GM12875 (cell line): Measurements from ENCODE around the gene BLOC1S3.

Source experiments
- H3K4me3 ChIP-seq: one replicate; pipeline ENCODE4 v1.5.1; 2011; ENCODE audit warnings: low read depth, low read length, control low read depth
- CTCF ChIP-seq: IDR thresholded peaks from 2 replicates; pipeline ENCODE4 v1.5.1; 2011; ENCODE audit warnings: low read depth, mild to moderate bottlenecking, control low read depth, inconsistent platforms, low read length, moderate library complexity, borderline replicate concordance; ENCODE audit not compliant: insufficient read depth

Gene BLOC1S3

DNA sequence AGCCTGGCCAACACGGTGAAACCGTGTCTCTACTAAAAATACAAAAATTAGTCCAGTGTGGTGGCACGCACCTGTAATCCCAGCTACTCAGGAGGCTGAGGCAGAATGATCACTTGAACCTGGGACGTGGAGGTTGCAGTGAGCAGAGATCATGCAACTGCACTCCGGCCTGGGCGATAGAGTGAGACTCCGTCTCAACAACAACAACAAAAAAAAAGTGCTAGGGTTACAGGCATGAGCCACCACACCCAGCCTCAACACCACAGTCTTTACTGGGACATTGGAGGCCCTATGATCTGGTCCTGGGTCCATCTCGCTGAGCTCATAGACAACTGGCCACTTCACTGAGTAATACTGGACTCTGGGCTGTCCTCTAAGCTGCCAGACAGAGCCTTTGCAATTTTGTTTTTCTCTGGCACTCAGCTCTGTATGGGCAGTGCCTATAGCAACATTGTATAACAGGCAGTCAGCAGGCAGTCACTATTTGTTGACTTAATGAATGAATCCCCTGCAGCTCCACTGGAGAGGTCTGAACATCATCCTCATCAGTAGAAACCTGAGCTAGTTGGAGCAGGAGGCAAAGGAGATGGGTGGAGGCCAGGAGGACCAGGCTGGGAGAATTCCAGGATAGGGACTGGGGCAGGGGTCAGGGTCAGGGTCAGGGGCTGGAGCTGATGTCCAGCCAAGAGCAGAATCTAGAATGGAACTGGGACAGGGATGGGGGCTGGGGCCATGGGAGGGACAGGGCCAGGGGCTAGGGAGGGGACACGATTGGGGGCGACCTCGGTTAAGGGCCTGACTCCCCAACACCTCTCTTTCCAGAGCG is 8.1 kb downstream of the BLOC1S3 start:
- TF ChIP-seq CTCF = no peak
- no peak overlapping the region for H3K4me3 ChIP-seq

- TF ChIP-seq CTCF = peak; percentile 72
- H3K4me3 ChIP-seq = no peak overlapping the region
Measured at GRCh38 chr19:45187421-45188100, 9.0 kb downstream of the BLOC1S3 start.

DNA sequence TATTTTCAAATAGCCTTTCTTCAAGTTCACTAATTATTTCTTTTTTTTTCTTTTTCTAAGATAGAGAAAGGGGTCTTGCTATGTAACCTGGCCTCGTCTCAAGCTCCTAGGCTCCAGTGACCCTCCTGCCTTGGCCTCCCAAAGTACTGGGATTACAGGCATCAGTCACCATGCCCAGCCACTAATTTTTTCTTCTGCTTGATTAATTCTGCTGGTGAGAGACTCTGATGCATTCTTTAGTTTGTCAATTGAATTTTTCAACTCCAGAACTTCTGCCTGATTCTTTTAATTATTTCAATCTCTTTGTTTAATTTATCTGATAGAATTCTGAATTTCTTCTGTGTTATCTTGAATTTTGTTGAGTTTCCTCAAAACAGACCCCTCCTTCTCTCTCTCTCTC is 11.4 kb downstream of the BLOC1S3 start:
- no peak overlapping the region for H3K4me3 ChIP-seq
- no peak for TF ChIP-seq CTCF

DNA sequence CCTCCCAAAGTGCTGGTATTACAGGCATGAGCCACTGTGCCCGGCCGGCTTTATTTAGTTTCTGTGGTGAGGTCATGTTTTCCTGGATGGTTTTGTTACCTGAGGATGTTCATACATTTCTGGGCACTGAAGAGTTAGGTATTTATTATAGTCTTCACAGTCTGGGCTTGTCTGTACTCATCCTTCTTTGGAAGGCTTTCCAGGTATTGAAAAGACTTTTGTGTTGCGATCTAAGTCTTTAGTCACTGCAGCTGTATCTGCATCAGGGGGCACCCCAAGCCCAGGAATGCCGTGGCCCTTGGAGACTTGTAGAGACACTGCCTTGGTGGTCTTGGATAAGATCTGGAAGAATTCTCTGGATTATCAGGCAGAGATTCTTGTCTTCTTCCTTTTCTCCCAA is 12.8 kb downstream of the BLOC1S3 start:
- no peak for TF ChIP-seq CTCF
- H3K4me3 ChIP-seq = no peak overlapping the region

- no peak overlapping the region for H3K4me3 ChIP-seq
- no peak for TF ChIP-seq CTCF
Measured at GRCh38 chr19:45195764-45196163, 17.2 kb downstream of the BLOC1S3 start.

GRCh38 chr19:45200568-45200967 is 22.0 kb downstream of the BLOC1S3 start:
- no peak for TF ChIP-seq CTCF
- H3K4me3 ChIP-seq = no peak overlapping the region

DNA sequence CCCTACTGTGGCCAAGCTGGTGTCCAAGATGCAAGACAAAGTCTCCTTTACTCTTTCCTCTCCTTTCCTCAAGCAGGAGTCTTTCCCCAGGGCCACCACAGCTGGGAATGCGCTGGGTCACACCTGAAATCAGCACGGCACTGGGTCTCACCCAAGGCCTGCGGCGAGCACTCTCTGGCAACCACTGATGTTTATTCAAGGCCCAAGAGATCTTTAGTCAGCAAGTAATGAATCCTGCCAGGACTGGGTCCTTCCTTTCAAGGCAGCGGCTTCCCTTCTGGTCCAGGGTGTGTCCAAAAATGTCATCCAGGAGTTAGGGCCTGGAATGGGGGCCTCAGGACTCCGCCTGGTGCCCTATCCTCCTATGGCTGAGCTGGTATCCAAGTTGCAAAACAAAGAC is 24.1 kb downstream of the BLOC1S3 start:
- H3K4me3 ChIP-seq = no peak overlapping the region
- no peak for TF ChIP-seq CTCF
